GF-D8 (cell line): ENCODE data around the gene SYS1.

Experiments
- DNase-seq: peaks from one replicate; lab custom pipeline; 2025; lab: John Stamatoyannopoulos, UW

The SYS1 gene

DNA sequence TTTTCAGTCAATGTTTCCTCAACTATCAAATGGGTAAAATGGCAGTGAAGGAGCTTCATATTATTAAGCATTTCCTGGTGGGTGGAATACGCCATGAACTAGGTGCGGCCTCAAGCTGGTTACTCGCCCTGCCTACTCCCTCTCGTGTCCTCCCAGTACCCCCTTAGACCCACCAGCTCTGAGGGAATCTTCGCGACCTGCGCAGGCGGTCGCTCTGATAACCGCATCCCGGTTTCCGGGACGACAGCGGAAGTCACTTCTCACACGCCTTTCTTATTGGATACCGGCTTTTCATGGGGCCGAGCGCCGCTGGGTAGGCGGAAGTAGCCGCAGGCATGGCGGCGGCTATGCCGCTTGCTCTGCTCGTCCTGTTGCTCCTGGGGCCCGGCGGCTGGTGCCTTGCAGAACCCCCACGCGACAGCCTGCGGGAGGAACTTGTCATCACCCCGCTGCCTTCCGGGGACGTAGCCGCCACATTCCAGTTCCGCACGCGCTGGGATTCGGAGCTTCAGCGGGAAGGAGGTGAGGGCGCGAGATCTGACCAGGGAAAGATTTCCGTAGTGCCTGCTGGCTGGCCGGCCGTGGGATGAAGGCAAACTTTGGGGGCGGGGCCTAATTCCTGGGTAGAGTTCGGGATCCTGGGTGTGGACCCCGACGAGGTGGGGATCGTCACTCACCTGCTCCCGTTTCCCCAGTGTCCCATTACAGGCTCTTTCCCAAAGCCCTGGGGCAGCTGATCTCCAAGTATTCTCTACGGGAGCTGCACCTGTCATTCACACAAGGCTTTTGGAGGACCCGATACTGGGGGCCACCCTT lies 53.1 kb downstream of the SYS1 start, which contains the start of gene PIGT:
PIGT (plus strand) TSS at position 320 of the 816 bp plus-strand sequence; CDS start at position 336, 16 bp downstream.
- peak; percentile 61 for DNase-seq

DNA sequence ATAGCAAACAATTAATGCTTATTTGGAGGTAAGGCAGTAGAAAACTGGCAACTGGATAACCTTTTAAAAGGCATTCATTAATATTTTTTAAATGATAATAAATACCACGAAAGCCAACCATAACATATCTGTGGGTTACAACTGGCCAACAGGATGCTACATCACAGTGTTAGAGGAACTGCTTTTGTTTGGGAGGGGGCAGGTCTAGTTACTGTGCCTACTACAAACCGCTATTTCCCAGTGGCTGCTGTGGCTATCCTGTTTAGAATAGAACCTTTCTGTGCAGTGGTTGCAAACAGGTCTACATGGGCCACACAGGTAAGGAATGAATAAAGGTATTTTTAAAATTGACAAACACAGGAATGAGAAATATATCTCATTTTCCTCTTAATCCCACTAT lies 54.0 kb downstream of the SYS1 start:
- no peak for DNase-seq
